Fibroblast of villous mesenchyme (primary cell): ENCODE measurements around the gene COL27A1. TPM values are rescaled to one million over a fixed set of nuclear protein-coding genes. Genes with fewer than 3 reads are reported as not detected.

Experiments used
- DNase-seq: peaks from one replicate; pipeline ENCODE4 v3.0.0-alpha.2; 2010; ENCODE audit warnings: low read depth
- H3K4me3 ChIP-seq: 2 replicates; pipeline ENCODE4 v1.5.1; 2011; ENCODE audit warnings: low read depth, mild to moderate bottlenecking, low read length
- total RNA-seq: library from RNA; depleted of rRNA; stranded (reverse); fragments of >200 nt; gene quantifications from 2 replicates; pipeline ENCODE4 v1.2.3, GENCODE V29; 2012
- TF ChIP-seq, protein P1 (sequence below): IDR thresholded peaks from 2 replicates; pipeline ENCODE4 v1.5.1; 2012; ENCODE audit warnings: low read depth, mild to moderate bottlenecking, low read length; ENCODE audit not compliant: insufficient read depth

COL27A1 gene
- total RNA-seq, 1 donor, result 23.3 TPM

DNA sequence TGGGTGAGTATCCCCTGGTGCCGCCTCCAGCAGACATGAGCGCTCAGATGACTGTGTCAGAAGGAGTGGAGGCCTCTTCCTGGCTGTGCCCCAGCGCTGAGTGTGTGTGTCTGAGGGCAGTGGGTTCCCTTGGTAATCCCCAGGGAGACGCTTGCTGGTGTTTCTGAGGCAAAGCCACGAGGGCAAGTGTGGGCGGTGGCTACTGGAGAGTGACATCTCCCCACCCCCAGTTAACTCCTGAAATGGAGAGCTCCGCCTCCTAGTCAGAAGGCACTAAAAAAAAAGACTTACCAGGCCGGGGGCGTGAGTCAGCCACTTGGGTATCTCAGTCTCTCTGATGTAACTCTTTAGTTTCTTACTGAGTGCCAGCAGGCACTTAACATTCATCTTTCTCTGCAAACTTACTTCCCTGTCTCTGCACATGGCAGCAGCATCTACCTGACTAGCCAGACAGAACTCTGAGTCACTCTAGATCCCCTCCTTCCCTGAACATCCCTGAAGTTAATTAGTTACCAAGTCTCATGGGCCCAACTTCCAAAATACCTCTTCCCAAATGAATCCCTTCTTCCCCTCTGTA, 193.7 kb downstream of the COL27A1 start:
- TF ChIP-seq, protein P1, sequence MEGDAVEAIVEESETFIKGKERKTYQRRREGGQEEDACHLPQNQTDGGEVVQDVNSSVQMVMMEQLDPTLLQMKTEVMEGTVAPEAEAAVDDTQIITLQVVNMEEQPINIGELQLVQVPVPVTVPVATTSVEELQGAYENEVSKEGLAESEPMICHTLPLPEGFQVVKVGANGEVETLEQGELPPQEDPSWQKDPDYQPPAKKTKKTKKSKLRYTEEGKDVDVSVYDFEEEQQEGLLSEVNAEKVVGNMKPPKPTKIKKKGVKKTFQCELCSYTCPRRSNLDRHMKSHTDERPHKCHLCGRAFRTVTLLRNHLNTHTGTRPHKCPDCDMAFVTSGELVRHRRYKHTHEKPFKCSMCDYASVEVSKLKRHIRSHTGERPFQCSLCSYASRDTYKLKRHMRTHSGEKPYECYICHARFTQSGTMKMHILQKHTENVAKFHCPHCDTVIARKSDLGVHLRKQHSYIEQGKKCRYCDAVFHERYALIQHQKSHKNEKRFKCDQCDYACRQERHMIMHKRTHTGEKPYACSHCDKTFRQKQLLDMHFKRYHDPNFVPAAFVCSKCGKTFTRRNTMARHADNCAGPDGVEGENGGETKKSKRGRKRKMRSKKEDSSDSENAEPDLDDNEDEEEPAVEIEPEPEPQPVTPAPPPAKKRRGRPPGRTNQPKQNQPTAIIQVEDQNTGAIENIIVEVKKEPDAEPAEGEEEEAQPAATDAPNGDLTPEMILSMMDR, result no peak
- peak; percentile 99 for DNase-seq
- no peak overlapping the region for H3K4me3 ChIP-seq

DNA sequence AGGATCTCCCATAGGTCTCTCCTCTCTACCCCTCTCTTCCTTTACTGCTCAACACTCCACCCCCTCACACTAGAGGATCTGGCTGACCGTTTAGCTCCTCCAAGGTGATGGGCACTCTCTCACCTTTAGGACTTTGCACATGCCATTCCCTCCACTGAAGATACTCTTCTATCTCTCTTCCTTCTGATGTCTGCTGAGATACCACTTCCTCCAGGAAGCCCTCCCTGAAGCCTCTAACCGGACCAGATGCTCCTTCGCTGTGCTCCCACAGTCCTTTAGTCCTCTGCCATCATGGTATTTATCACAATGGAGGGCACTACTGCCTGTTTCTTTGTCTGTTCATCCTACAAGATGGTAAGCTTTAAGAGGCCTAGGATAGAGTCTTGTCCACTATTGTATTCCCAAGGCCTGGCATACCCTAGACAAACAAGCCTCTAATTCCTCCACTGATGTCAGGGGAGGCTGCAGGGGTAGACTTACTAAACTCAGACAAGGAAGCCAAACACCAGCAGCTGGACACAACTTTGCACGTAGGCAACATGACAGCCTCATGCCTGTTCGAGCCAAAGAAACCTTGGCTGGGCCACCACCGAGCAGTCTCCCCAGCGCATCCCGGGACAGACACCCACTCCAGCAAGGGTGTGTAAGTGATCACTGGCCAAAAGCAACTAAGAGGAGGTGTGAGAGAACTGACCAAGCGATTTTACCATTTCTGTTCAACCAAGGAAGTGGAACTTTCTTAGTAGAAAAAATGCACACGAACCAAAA, 194.6 kb downstream of the COL27A1 start:
- TF ChIP-seq, protein P1, result no peak
- DNase-seq, result no peak

DNA sequence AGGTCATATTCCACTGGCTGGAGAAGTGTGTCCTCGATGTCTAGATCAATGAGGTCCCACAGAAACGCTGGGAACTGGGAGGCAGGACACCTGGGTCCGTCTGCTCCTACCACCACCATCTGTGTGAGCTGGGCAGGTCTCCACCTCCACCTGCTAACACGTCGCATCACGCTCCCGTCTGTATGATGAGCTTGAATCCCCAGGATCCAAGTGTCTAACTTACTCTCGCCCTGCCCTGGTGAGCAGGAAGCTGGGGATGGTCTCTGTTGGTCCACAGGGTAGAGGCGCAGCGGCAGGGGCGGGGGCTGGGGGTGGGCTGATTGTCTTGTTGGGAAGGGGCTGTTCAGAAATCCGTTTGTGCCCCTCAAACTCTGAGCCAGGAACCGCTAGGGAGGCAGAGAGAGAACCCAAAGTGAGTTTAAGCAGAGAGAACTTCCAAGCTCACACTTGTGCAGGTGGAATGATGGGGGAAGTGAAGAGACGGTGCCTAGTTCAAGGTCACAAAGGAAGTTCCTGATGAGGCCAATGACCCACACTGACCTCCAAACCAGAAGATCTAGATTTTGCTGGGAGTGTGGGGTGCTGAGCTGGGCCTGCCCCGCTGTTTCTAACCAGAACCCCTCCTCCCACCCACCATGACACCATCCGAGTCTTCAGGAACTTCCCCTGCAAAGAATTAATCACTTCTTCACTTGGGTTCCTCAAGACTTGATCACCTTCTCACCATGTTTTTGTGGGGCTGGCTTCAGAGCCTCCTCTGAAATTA, 195.5 kb downstream of the COL27A1 start:
- no peak overlapping the region for H3K4me3 ChIP-seq
- no peak for DNase-seq
- TF ChIP-seq, protein P1, result no peak

More for the DNA sequence above, 194.6 kb downstream of the COL27A1 start:
- H3K4me3 ChIP-seq, result no peak overlapping the region

DNA sequence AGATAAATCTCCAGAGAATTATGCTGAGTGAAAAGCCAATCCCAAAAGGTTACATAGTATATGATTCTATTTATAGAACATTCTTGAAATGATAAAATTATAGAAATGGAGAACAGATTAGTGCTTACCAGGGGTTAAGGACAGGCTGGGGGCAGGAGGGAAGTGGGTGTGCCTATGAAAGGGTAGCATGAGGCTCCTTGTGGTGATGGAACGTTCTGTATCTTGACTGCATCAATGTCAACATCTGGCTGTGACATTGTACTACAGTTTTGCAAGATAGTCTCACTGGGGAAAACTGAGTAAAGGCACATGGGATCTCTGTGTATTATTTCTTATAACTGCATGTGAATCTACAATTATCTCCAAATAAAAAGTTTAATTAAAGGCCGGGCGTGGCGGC, 196.6 kb downstream of the COL27A1 start:
- TF ChIP-seq, protein P1, result no peak
- H3K4me3 ChIP-seq, result no peak overlapping the region
- DNase-seq, result no peak

DNA sequence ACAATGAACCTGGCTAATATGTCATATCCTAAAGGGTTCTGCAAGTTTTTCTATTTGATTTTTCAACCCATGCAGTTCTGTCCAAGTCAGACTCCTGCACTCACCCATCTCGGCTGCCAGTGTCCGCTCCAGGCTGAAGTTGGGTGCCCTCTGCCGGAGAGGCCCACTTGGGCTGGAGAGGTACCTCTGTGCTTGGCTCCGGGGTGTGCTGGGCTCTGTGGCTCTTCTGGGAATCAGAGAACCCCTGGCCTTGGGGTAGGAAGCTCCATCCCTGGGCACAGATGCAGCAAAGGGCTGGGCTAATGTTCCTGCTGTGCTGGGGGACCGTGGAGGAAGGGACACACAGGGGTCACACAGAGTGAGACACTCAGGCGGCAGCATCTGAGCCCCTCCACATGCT, 200.5 kb downstream of the COL27A1 start:
- H3K4me3 ChIP-seq, result no peak overlapping the region
- TF ChIP-seq, protein P1, result no peak
- no peak for DNase-seq

DNA sequence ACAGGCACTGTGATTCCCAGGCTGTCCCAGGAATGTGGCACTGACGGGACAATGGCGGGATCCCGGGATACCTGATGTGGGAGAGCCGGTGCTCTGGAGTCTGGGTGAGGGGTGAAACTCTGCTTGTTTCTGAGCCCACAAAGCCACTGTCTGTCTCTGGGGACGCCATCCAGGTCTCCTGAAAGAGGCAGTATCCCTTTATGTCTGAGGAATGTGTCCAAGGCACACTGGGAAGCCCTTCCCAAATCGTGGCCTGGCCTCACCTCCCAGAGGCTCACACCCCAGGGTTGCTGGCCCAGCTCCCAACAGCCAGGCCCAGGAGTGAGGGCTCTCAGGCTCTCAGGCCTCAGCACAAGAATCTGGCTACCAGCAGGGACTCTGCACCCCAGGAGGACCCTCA, 201.5 kb downstream of the COL27A1 start:
- no peak for DNase-seq
- H3K4me3 ChIP-seq, result no peak overlapping the region
- TF ChIP-seq, protein P1, result no peak
